Gastroesophageal sphincter (tissue), 3 donors: ENCODE data around the gene LRRC49.

Source experiments
- CTCF ChIP-seq, 4 experiments: fragments of 200-600 bp in 2 of 4; fragments of 450-650 bp in 2 of 4; sonication (generic) in 1 of 4; IDR thresholded peaks; one replicate each; pipeline ENCODE4 v1.5.1; 2017 to 2019; ENCODE audit warnings: antibody characterized with exemption in 4 of 4, mild to moderate bottlenecking in 2 of 4, moderate library complexity in 2 of 4
- POLR2A ChIP-seq, 2 donors: fragments of 450-650 bp; IDR thresholded peaks; one replicate each; pipeline ENCODE4 v1.6.1; 2017; ENCODE audit warnings: antibody characterized with exemption in 2 of 2, mild to moderate bottlenecking in 2 of 2, moderate library complexity in 1 of 2
- POLR2AphosphoS5 ChIP-seq: sonication (generic); formaldehyde crosslinking; IDR thresholded peaks from one replicate; pipeline ENCODE4 v1.6.1; 2017; ENCODE audit warnings: antibody characterized with exemption

GRCh38 chr15:70866982-70867641 lies 25.5 kb upstream of the LRRC49 start:
- no peak for TF ChIP-seq CTCF (IDR thresholded peaks at IDR 0.05)
- TF ChIP-seq POLR2A (IDR thresholded peaks at IDR 0.05): no peak
- no peak for TF ChIP-seq POLR2AphosphoS5
